LHCN-M2 (cell line): Measurements from ENCODE around the gene SIGLEC12. TPM values are rescaled to one million over a fixed set of nuclear protein-coding genes. Genes with fewer than 3 reads are reported as not detected.
A peak's percentile ranks its signal among the peaks of the same experiment; 100 is the strongest.
"Not testable (repeated sequence)": the region's sequence is repeated elsewhere in the genome, so short reads cannot be mapped to it uniquely, and the experiment has no call there.

ENCODE experiments used
- DNase-seq: peaks from one replicate; pipeline ENCODE4 v3.0.0-alpha.2; 2012; ENCODE audit warnings: low read depth
- total RNA-seq: library from RNA; depleted of rRNA; stranded (reverse); fragments of >200 nt; gene quantifications from 2 replicates; pipeline ENCODE4 v1.2.3, GENCODE V29; 2014

The SIGLEC12 gene
- total RNA-seq, 1 experiment from 2014 or later = not detected

GRCh38 chr19:51524666-51525264, 23.2 kb upstream of the SIGLEC12 start:
- DNase-seq = no peak

DNA sequence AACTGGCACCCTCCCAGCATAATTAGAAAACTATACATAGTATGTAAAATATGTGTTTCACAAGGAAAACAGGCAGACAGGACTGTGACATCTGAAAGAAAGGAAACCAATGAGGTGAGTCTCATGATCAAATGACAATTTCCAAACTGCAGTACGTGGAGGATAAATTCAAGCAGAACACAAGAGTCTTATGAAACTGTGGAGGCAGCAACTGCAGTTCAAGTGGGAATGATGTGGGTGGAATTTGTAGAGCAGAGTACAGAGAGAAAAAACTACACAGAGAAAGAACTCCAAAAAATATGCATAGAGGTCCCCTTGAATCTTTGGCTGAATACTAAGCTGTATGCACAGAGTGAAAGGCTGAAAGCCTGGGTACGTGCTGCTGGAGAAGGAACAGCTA, 20.2 kb upstream of the SIGLEC12 start:
- DNase-seq = no peak

DNA sequence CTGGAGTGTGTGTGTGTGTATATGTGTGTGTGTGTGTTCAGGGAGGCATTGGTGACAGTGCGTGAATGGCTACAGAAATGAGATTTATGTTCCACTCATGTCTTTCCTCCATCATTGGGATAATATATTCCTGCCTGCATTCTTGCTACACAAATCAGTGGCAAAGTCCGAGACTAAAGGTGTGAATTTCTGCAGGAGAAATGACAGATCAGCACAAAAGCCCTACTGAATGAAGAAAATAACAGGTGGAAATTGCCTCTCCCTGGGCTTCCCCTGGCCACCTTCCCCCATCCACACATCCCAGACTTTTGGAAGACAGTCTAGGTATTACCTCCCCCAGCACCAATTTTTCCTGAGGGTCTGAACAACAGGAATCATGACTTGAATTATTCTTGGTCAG, 19.8 kb upstream of the SIGLEC12 start:
- no peak for DNase-seq

DNA sequence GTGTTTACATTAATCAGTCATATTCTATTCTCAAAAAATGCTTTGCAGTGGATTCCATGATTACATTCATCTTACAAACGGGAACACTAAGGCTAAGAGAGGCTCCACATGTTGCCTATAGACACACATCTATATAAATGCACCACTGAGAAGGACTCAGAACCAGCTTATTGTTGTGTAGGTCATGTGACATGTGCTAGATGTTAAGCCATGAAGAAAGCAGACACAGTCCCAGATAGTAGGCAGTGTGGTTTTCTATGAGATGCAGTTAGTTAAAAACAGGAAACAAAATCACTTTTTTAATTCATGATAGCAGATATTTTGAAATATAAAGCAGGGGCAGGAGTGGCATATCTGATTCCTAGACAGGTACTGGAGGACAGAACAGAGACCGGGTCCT, 19.1 kb upstream of the SIGLEC12 start:
- DNase-seq = no peak

DNA sequence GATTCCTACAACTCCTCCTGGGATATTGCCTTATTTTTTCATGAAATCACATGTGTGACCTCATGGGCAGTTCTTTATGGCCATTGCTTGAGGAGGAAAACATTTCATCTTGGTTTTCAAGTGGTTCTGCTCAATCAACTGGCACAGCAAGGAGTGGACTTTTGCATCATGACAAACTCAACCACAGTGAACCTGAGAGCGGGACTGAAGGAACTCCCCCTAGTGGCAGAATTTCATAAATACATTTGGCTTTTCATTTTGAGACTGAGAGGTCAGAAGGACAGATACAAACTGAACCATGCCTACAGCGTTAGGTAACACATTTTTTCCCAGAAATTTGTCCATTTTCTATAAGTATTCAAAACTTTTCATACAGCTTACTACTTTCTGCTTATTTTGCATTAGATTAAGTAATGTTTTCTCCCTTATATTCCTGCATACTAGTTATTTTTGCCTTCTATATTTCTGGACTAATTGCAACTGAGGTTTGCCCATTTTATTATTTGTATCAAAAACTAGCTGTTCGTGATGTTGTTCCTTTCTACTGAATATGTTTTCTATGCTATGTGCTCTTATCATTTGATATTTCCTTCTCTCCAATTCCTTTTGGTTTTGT, 13.4 kb upstream of the SIGLEC12 start:
- DNase-seq = peak; percentile 48

DNA sequence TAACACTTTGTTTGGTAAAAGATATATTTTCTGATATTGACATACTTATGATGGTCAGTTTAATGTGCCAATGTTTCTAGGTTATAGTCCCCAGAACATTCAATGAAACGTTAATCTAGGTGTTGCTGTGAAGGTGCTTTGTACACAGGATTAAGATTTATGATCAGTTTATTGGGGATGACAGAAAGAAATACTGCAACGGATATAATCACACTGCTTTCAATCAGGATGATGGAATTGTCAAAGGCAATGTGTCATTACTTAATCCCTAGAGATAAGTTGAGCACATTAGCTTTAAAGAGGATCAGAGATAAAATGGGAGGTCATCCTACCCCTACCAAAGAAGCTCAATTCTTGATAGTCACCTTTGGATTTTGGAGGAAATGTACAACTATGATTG, 12.4 kb upstream of the SIGLEC12 start:
- no peak for DNase-seq

- DNase-seq = peak; percentile 36
Observed at GRCh38 chr19:51511353-51511752, 9.8 kb upstream of the SIGLEC12 start.

DNA sequence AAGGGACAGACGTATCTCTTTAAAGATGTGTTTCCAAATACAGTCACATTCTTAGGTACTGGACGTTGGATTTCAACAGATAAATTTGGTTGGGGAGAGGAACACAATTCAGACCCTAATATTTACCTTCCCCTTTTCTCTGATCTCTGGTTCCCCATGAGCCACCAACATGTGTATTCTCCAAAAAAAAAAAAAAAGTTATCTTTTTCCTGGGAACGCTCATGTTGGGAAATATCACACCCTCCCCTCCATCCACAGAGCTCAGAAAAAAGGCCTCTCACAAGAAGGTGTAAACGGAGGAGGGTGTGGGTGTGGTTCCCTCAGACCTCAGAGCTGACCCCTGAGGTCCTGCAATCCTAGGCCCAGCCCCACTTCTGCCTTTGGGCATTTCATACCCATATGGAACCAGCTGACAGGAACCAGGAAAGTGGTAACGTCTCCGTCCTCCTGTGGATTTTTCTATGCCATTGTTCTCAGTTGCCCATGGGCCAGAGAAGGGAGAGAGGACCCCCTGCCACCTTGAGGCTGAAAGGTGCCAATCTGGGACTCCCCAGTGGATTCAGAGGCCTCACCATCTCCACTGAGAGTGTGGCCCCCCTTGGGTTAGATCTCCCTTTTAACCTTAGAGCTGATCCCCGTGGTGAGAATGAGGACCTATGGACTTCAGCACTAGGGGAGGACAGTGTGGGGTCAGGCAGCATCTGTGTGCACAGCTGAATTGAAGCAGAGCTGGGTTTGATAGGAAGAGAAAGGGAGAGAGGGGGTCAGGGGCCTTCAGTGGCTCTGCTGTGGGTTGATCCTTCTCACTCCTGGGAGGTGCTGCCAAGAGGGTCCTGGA, 8.4 kb upstream of the SIGLEC12 start:
- no peak for DNase-seq

DNA sequence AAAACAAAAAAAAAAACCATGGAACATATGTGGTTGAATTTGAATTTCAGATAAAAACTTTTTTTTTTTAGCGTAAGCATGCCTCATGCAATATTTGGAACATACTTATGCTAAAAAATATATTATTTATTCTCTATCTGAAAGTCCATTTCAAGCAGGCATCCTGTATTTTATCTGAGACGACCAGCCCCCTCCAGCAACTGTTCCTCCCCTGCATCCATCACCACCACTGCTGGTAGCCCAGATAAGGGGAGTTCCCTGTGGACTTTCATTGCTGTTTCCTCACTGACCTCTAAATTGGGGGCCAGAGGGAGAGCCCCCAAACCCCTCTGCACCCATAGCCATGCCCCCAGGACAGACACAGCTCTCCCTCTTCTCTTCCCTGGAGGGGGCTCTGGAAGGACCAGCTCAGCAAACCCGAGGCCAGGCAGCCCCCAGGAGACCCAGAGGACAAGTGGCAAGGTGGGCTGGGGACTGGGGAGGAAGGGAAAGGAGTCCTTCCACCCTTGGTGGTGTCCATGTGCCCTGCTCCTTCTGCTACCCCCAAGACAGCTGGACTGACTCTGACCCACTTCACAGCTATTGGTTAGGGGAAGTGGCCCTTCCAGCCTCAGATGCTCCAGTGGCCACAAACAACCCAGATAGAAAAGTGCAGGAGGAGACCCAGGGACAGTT, 6.6 kb upstream of the SIGLEC12 start:
- DNase-seq = no peak

DNA sequence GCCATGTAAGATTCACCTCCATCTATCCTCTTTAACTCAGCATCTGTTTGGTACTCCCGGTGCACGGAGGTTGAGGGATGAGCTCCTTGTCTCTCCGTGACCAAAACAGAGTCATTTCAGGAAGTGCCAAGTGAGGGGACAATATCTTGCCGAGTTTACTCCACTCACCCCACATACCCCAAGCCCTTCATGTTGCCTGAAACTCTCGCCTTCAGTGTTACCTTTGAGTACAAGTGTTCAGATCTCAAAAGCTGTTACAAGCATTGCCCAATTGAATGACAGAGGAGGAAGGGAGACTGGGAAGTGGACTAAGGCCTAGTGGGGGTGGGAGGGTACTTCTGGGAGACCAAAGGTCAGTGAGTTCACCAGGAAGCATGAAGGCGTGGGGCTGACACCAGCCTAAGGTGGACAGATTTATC, 6.0 kb upstream of the SIGLEC12 start:
- no peak for DNase-seq

DNA sequence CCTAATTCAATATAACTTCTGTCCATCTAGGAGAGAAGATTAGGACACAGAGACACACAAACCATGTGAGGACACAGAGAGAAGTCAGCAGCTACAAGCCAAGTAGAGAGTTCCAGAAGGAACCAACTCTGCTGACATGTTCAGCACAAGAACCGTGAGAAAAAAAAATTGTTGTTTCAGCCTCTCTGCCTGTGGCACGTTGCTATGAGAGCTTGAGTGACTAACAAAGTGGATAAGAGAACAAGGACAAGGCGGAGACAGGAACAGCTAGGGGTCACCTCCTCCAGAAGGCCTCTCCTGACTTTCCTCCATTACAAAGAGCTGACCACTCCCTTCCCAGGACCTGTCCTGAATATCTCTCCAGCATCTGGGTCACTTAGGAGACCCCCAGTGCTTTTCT, 5.6 kb upstream of the SIGLEC12 start:
- no peak for DNase-seq

DNA sequence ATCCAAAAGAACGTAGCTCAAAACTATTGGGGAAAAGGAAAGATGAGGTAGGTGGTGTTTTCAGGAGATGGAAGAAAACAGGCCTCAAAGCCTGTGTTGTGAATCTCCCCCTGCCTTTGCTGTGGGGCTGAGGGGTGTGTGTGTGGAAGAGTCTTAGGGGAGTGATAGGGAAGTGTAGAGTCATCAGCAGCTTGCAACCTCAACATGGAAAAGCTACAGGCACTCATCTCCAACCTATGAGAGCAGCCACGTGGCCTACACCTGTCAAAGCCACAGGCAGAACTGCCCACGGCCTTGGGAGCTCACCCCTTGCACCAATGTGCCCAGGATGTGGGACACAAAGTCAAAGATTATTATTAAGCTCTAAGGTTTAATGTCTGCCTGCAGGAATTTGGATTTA, 4.3 kb upstream of the SIGLEC12 start:
- no peak for DNase-seq

DNA sequence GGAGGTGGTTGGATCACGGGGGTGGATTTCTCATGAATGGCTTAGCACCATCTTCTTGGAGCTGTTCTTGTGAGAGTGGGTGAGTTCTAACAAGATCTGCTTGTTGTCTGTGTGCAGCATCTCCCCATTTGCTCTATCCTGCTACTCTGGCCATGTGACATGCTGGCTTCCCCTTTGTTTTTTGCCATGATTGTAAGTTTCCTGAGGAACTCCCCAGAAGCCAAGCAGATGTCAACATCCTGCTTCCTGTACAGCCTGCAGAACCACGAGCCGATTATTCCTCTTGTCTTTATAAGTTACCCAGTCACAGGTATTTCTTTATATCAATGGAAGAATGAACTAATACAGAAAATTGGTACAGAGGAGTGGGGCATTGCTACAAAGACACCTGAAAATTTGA, 2.3 kb upstream of the SIGLEC12 start:
- DNase-seq = no peak

DNA sequence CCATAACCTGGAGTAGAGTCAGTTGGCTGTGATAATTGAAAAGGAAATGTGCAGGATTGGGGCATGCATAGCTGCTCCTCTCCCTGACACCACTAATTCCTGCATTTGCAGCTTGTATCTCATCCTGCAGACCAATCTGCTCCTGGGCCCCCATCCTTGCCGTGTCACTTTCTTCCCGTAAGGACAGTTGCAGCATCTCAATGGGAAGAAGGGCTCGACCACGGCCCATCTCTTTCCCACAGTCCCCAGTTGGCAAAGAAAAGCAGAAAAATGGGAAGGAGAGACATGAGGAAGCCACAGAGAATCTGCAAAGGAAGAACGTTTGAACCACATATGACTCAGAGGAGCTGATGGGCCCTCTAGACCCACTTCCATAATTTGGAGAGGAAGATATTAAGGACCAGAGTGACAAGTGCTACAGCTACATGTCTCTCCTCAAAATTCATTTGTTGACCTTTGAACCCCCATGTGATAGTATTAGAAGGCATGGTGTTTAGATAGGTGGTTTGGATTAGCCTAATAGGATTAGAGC, 1.8 kb upstream of the SIGLEC12 start:
- DNase-seq = no peak

DNA sequence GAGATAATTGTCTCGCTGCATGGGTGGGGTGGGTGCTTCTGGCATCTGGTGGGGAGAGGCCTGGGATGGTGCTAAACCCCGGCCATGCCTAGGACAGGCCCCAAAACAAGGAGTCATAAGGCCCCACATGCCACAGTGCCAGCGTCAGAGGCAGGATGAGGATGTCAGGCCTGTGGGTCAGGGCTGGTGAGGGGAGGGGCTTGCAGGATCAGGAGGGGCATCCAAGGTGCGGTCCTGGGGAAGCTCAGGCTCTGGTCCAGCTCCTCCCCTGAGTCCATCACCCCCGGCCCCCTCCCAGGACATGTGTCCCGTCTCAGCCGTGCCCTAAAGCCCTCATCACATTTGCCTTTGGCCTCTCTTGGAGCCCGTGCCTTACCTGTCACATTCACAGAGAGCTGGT, 669 bp downstream of the SIGLEC12 start:
- not testable (repeated sequence) for DNase-seq

GRCh38 chr19:51497666-51498065, 3.9 kb downstream of the SIGLEC12 start:
- DNase-seq = no peak

- no peak for DNase-seq
Observed at GRCh38 chr19:51493776-51494175, 7.8 kb downstream of the SIGLEC12 start.

- no peak for DNase-seq
Observed at GRCh38 chr19:51491586-51491985, 10.0 kb downstream of the SIGLEC12 start.

- no peak for DNase-seq
Observed at GRCh38 chr19:51490676-51491075, 10.9 kb downstream of the SIGLEC12 start.

DNA sequence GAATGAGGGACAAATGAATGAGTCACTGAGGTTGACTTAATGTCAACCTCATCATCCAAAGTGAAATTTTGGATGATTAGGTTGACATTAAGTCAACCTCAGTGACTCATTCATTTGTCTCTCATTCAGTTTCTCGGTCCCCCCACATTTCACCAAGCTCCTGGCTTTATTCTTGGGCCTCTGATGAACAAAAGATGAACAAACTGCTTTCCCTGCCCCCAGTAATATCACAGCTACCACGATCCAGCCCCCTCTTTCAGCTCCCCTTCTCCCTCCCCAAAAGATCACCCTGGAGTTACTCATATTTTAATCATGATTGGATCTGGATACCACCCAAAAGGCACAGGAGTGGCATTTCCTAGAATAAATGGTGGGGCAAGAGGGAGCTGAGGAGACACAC, 12.5 kb downstream of the SIGLEC12 start:
- DNase-seq = no peak

GRCh38 chr19:51488491-51488890, 13.1 kb downstream of the SIGLEC12 start:
- DNase-seq = no peak
